Testis (tissue), 3 donors: Measurements from ENCODE around the gene ZNF283. TPM values are rescaled to one million over a fixed set of nuclear protein-coding genes. Genes with fewer than 3 reads are reported as not detected.

Experiments used
- DNase-seq: peaks from one replicate; pipeline ENCODE4 v3.0.0-alpha.2; 2019
- H3K27ac ChIP-seq, 2 donors: fragments of 200-600 bp; sonication (generic); one replicate each; pipeline ENCODE4 v1.5.1; 2019
- H3K27me3 ChIP-seq: fragments of 200-600 bp; sonication (generic); one replicate; pipeline ENCODE4 v1.5.1; 2019
- H3K36me3 ChIP-seq: fragments of 200-600 bp; sonication (generic); one replicate; pipeline ENCODE4 v1.5.1; 2017; ENCODE audit warnings: low read depth; ENCODE audit errors: missing control alignments
- H3K4me1 ChIP-seq: fragments of 200-600 bp; sonication (generic); one replicate; pipeline ENCODE4 v1.5.1; 2019
- H3K4me3 ChIP-seq, 2 donors: fragments of 200-600 bp; sonication (generic); one replicate each; pipeline ENCODE4 v1.5.1; 2017 to 2019
- H3K9me3 ChIP-seq: fragments of 200-600 bp; sonication (generic); one replicate; pipeline ENCODE4 v1.5.1; 2017
- POLR2A ChIP-seq: fragments of 450-650 bp; IDR thresholded peaks from one replicate; pipeline ENCODE4 v1.6.1; 2017; ENCODE audit warnings: antibody characterized with exemption, mild to moderate bottlenecking, moderate library complexity
- WGBS, 2 donors: methylation state at CpG; one replicate each; pipeline ENCODE4 v1.1.5; 2018; 5-methylcytosine and 5-hydroxymethylcytosine counted together
- intact Hi-C: fragments of 100-400 bp; cut with DNase I; formaldehyde crosslinking; loops from one replicate; pipeline ENCODE4 v1.15.1; 2023; ENCODE audit warnings: low total_unique reads
- polyA plus RNA-seq: library from polyadenylated mRNA; stranded (reverse); fragments of 350-450 nt; fragmentation: Illumina TruSeq; extraction: RNeasy Lipid Tissue Mini Kit (QIAGEN cat#74804); gene quantifications from one replicate; pipeline ENCODE4 v1.2.3, GENCODE V29; 2014; ENCODE audit warnings: low read depth, low replicate concordance; ENCODE audit not compliant: insufficient read depth
- total RNA-seq, 2 donors: library from RNA; depleted of rRNA; stranded (reverse); fragments of >200 nt; gene quantifications; one replicate each; pipeline ENCODE4 v1.2.3, GENCODE V29; 2016
- TF ChIP-seq, protein P1 (sequence below), 3 experiments: fragments of 450-650 bp in 2 of 3; fragments of 200-600 bp in 1 of 3; sonication (generic) in 1 of 3; IDR thresholded peaks; one replicate each; pipeline ENCODE4 v1.5.1; 2016 to 2019; ENCODE audit warnings: antibody characterized with exemption in 3 of 3, mild to moderate bottlenecking in 2 of 3, moderate library complexity in 1 of 3

The ZNF283 gene
- total and polyA plus RNA-seq, 3 donors from 2014 or later = 2.9 to 10.7 (median 6.9) TPM

DNA sequence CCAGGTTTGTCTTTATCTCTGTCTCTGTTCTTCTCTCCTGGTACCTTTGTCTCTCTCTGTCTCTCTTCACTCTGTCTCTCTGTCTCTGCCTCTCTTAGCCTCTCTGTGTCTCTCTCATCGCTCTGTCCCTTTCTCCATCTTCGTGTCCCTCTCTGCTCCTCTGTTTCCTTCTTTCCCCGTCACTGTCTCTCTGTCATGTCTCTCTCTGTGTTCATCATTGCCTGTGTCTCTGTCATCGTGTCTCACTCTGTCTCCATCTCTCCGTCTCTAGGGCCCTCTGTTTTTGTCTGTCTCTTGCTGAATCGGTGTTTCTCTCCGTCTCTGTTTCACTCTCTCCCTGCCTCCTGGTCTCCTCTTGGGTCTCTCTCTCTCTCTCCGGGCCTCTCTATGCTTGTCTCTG, 43.5 kb upstream of the ZNF283 start:
- TF ChIP-seq, protein P1, sequence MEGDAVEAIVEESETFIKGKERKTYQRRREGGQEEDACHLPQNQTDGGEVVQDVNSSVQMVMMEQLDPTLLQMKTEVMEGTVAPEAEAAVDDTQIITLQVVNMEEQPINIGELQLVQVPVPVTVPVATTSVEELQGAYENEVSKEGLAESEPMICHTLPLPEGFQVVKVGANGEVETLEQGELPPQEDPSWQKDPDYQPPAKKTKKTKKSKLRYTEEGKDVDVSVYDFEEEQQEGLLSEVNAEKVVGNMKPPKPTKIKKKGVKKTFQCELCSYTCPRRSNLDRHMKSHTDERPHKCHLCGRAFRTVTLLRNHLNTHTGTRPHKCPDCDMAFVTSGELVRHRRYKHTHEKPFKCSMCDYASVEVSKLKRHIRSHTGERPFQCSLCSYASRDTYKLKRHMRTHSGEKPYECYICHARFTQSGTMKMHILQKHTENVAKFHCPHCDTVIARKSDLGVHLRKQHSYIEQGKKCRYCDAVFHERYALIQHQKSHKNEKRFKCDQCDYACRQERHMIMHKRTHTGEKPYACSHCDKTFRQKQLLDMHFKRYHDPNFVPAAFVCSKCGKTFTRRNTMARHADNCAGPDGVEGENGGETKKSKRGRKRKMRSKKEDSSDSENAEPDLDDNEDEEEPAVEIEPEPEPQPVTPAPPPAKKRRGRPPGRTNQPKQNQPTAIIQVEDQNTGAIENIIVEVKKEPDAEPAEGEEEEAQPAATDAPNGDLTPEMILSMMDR (IDR thresholded peaks at IDR 0.05) = no peak
- TF ChIP-seq POLR2A = no peak
- no peaks in the 10 kb centered on the region for H3K4me1 ChIP-seq
- no peak for DNase-seq
- no peak overlapping the region for H3K27ac ChIP-seq
- H3K9me3 ChIP-seq = no peaks in the 10 kb centered on the region
- H3K36me3 ChIP-seq = no peaks in the 10 kb centered on the region
- no peaks in the 10 kb centered on the region for H3K27me3 ChIP-seq
- 87 to 89% methylated on average over 8 of the region's 8 CpGs for WGBS, 2 donors
- intact Hi-C loops = loop anchor here (5.0 kb wide), 1 partner anchor 36 kb away; no protein-coding TSS in a partner anchor
- no peak overlapping the region for H3K4me3 ChIP-seq

DNA sequence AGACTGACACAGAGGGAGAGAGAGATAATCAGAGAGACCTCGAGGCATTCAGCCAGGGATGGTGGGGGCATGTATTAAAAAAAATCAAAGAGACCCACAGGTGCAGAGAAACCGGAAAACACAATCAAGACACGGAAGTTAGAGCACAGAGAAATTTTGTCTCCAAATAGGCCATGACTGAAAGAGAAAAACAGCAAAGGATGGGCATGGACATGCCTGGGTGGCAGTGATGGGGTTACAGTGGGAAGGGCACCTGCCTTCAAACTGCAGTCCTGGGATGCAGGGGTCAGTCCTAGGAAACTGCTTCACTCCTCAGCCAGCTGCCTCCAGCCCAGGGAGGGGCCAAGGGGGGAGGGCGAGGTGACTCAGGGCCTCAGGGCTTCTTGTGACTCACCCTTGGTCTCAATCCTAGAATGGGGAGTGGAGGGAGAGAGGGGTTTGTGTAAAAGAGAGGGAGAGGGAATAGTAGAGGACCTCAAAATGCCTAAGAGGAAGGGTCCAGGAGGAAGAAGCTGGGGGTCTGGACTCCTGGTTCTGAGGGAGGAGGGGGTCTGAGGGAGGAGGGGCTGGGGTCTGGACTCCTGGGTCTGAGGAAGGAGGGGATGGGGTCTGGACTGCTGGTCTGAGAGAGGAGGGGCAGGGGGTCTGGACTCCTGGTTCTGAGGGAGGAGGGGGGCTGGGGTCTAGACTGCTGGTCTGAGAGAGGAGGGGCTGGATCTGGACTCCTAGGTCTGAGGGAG, 42.7 kb upstream of the ZNF283 start:
- no peak overlapping the region for H3K4me3 ChIP-seq
- DNase-seq = no peak
- intact Hi-C loops = loop anchor here (5.0 kb wide), 1 partner anchor 37 kb away; no protein-coding TSS in a partner anchor
- no peak overlapping the region for H3K27ac ChIP-seq
- WGBS, 2 donors = 55 to 81% methylated on average over 4 of the region's 4 CpGs
- H3K4me1 ChIP-seq = no peaks in the 10 kb centered on the region
- no peaks in the 10 kb centered on the region for H3K36me3 ChIP-seq
- H3K9me3 ChIP-seq = no peaks in the 10 kb centered on the region
- no peaks in the 10 kb centered on the region for H3K27me3 ChIP-seq
- no peak for TF ChIP-seq POLR2A
- TF ChIP-seq, protein P1 (IDR thresholded peaks at IDR 0.05) = no peak

DNA sequence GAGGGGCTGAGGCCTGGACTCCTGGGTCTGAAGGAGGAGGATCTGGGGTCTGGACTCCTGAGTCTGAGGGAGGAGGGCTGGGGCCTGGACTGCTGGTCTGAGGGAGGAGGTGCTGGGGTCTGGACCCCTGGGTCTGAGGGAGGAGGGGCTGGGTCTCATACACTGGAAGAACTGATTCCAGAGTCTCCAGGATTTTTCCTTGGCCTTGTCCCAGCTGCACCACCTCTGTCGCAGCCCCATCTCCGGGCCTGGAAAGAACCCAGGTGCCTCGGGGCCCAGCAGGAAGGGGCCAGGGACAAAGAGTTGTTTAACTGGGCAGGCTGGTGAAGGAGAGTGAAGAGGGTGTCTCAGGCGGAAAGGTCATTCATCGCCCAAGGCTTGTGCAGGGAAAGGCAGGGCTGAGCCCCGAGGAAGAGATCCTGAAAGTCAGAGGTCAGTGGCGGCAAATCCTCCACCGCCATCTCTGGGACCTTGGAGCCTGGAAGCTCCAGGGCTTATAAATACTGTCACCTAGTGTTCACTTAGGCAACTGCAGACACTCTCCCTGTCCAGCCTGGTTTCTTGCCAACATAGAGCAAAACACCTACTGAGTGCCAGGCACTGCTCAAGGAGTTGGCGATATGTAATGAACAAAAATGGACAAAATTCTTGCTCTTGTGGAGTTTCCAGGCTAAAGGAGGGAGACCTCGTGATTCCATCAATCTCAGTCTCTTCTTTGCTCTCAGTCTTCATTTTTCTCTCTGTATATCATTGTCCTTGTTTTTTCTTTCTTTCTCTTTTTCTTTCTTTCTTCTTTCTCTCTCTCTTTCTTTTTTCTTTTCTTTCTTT, 41.9 kb upstream of the ZNF283 start:
- H3K4me3 ChIP-seq = no peak overlapping the region
- DNase-seq = peak; percentile 42
- H3K27me3 ChIP-seq = no peaks in the 10 kb centered on the region
- intact Hi-C loops = loop anchor here (5.0 kb wide), 1 partner anchor 38 kb away; no protein-coding TSS in a partner anchor
- H3K4me1 ChIP-seq = no peaks in the 10 kb centered on the region
- WGBS, 2 donors = 24 to 30% methylated on average over 7 to 10 of the region's 10 CpGs
- H3K9me3 ChIP-seq = no peaks in the 10 kb centered on the region
- H3K27ac ChIP-seq = no peak overlapping the region
- no peaks in the 10 kb centered on the region for H3K36me3 ChIP-seq
- no peak for TF ChIP-seq POLR2A
- TF ChIP-seq, protein P1 (IDR thresholded peaks at IDR 0.05) = peak; percentile 54 to 91 (median 84)

DNA sequence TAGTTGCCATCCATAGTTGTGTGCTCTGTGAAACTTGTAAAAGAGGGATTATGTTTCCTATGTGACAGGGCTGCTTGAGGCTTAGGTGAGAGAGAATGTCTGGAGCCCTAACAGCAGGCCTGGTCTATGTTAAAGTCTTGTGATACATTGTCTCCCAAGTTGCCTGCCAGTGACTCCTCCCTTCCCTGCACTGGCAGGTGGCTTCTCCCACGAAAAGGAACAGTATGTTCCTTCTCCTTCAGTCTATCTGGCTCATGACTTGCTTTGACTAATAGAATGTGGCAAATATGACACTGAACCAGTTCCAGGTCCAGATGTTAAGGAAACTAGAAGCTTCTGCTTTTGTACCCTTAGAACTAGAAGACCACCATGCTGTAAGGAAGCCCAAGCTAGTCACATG, 40.5 kb upstream of the ZNF283 start:
- Histone ChIP-seq H3K27me3 (no peaks in the 10 kb centered on the region), H3K4me1 (no peaks in the 10 kb centered on the region), H3K36me3 (no peaks in the 10 kb centered on the region), H3K9me3 (no peaks in the 10 kb centered on the region), H3K27ac (no peak overlapping the region), H3K4me3 (no peak overlapping the region)
- WGBS, 2 donors = 24 to 40% methylated on average over 1 of the region's 1 CpG
- no peak for DNase-seq
- TF ChIP-seq POLR2A = no peak
- TF ChIP-seq, protein P1 (IDR thresholded peaks at IDR 0.05) = no peak
- intact Hi-C loops = no loop called here
